KMS-11 (cell line): ENCODE results near the gene ESPN.

Experiments used
- H2AFZ ChIP-seq: fragments of 200-600 bp; sonication (generic); 2 replicates; pipeline ENCODE4 v1.6.1; 2016; ENCODE audit warnings: antibody characterized with exemption, mixed run types, low read depth
- H3K27ac ChIP-seq: fragments of 200-600 bp; sonication (generic); 2 replicates; pipeline ENCODE4 v1.6.1; 2016; ENCODE audit warnings: mild to moderate bottlenecking, mixed run types
- H3K27me3 ChIP-seq: fragments of 200-600 bp; sonication (generic); 2 replicates; pipeline ENCODE4 v1.6.1; 2017; ENCODE audit warnings: mild to moderate bottlenecking, low read depth, mixed run types, moderate library complexity; ENCODE audit not compliant: insufficient read depth
- H3K36me3 ChIP-seq: fragments of 200-600 bp; sonication (generic); 2 replicates; pipeline ENCODE4 v1.6.1; 2017; ENCODE audit warnings: mild to moderate bottlenecking, mixed run types; ENCODE audit not compliant: insufficient read depth
- H3K4me1 ChIP-seq: fragments of 200-600 bp; sonication (generic); 2 replicates; pipeline ENCODE4 v1.6.1; 2016; ENCODE audit warnings: mild to moderate bottlenecking, low read depth, mixed run types; ENCODE audit not compliant: poor library complexity, severe bottlenecking
- H3K4me2 ChIP-seq: fragments of 200-600 bp; sonication (generic); 2 replicates; pipeline ENCODE4 v1.7.0; 2016; ENCODE audit warnings: mild to moderate bottlenecking, mixed run types
- H3K4me3 ChIP-seq: fragments of 200-600 bp; sonication (generic); IDR thresholded peaks from 2 replicates; pipeline ENCODE4 v1.6.1; 2017; ENCODE audit warnings: low read depth, low read length, mixed read lengths; ENCODE audit not compliant: insufficient read depth
- H3K79me2 ChIP-seq: fragments of 200-600 bp; sonication (generic); 2 replicates; pipeline ENCODE4 v1.6.1; 2016; ENCODE audit warnings: low read depth, mixed run types; ENCODE audit not compliant: insufficient read depth
- H3K9ac ChIP-seq: fragments of 200-600 bp; sonication (generic); 2 replicates; pipeline ENCODE4 v1.6.1; 2016; ENCODE audit warnings: mild to moderate bottlenecking, mixed run types
- H4K20me1 ChIP-seq: fragments of 200-600 bp; sonication (generic); 2 replicates; pipeline ENCODE4 v1.6.1; 2016; ENCODE audit warnings: mild to moderate bottlenecking, mixed run types; ENCODE audit not compliant: insufficient read depth
- TF ChIP-seq, protein P1 (sequence below): fragments of 200-600 bp; sonication (generic); conservative IDR thresholded peaks from 2 replicates; pipeline ENCODE4 v1.6.1; 2017; ENCODE audit warnings: low read depth, mild to moderate bottlenecking, antibody characterized with exemption, low read length, moderate library complexity, mixed read lengths

ESPN gene

DNA sequence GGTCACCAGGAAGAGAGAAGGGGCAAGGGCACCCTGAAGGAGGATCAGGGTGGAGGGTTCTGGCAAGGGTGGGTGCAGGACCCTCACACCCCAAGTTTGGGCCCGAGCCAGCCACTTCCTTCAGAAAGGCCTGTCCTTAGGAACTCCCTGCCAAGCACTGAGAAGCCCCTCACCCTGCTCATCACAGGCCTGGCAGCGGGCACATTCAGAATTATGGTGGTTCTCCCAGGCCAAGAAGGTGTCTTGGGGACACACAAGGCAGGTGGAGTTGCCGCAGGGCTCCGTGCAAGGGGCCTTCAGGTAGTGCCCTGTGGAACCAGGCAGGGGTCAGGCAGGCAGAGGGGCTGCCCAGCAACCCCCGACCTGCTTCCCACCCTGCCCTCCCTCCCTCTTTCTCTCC, 40.3 kb downstream of the ESPN start:
- Histone ChIP-seq H3K4me3 (no peak overlapping the region), H3K36me3 (no peaks in the 10 kb centered on the region), H2AFZ (no peak overlapping the region)

DNA sequence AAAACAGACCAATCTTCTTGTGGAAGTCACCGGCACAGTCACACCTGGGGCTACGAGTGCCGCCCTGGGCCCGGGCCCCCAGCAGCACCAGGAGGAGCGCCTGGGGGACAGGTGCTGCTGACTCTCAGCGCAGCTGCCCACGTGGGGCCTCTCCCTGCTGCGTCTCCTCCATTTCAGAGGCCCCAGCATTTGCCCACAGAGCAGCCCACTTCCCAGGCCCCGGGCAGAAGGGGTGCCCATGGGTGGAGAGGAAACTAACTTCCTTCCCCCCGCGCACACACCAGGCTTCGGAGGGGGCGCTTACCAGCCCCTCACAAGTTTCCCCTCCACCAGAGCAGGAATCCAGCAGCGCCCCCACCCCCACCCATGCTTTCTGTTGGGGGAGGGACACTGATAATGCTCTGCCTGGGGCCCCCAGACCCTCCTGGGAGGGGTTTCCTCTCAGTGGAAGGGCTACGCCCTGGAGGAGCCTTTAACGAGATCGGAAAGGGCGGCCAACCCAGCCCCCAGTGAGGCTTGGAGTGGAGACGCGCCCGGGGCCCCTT, 41.0 kb downstream of the ESPN start:
- Histone ChIP-seq H3K9ac (no peak overlapping the region), H3K79me2 (no peaks in the 10 kb centered on the region), H2AFZ (no peak overlapping the region), H3K27ac (no peak overlapping the region), H3K4me3 (no peak overlapping the region), H3K36me3 (no peaks in the 10 kb centered on the region), H3K27me3 (peaks cover 39% of the 10 kb centered on the region), H3K4me1 (peaks cover 2% of the 10 kb centered on the region), H4K20me1 (no peaks in the 10 kb centered on the region), H3K4me2 (no peak overlapping the region)
- TF ChIP-seq, protein P1, sequence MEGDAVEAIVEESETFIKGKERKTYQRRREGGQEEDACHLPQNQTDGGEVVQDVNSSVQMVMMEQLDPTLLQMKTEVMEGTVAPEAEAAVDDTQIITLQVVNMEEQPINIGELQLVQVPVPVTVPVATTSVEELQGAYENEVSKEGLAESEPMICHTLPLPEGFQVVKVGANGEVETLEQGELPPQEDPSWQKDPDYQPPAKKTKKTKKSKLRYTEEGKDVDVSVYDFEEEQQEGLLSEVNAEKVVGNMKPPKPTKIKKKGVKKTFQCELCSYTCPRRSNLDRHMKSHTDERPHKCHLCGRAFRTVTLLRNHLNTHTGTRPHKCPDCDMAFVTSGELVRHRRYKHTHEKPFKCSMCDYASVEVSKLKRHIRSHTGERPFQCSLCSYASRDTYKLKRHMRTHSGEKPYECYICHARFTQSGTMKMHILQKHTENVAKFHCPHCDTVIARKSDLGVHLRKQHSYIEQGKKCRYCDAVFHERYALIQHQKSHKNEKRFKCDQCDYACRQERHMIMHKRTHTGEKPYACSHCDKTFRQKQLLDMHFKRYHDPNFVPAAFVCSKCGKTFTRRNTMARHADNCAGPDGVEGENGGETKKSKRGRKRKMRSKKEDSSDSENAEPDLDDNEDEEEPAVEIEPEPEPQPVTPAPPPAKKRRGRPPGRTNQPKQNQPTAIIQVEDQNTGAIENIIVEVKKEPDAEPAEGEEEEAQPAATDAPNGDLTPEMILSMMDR, result no peak

More for the DNA sequence above, 40.3 kb downstream of the ESPN start:
- Histone ChIP-seq H3K9ac (no peak overlapping the region), H3K4me2 (no peak overlapping the region), H4K20me1 (no peaks in the 10 kb centered on the region), H3K4me1 (peaks cover 6% of the 10 kb centered on the region), H3K27ac (no peak overlapping the region), H3K79me2 (no peaks in the 10 kb centered on the region), H3K27me3 (peaks cover 41% of the 10 kb centered on the region)
- TF ChIP-seq, protein P1, result no peak

DNA sequence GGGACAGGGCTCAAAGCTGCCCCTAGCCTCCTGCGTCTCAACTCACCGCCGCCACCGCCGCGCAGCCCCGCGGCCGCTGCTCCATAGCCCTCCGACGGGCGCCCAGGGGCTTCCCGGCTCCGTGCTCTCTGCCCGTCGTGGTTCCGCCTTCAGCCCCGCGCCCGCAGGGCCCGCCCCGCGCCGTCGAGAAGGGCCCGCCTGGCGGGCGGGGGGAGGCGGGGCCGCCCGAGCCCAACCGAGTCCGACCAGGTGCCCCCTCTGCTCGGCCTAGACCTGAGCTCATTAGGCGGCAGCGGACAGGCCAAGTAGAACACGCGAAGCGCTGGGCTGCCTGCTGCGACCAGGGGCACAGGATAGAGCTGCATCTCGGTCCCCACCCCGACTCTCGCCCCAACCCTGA, 41.4 kb downstream of the ESPN start, which contains the start of gene TNFRSF25:
TNFRSF25 (minus strand) TSS at position 151 of the 400 bp plus-strand sequence; CDS start at position 85, 66 bp downstream.
- Histone ChIP-seq H3K4me2 (no peak within 1 kb of the TSS), H4K20me1 (no peaks in the 10 kb centered on the region), H3K27ac (no peak within 1 kb of the TSS), H3K36me3 (no peaks in the 10 kb centered on the region), H3K4me3 (no peak within 1 kb of the TSS), H3K4me1 (no peaks in the 10 kb centered on the region), H2AFZ (no peak within 1 kb of the TSS), H3K79me2 (no peaks in the 10 kb centered on the region), H3K27me3 (peaks cover 34% of the 10 kb centered on the region), H3K9ac (no peak within 1 kb of the TSS)
- TF ChIP-seq, protein P1, result no peak

DNA sequence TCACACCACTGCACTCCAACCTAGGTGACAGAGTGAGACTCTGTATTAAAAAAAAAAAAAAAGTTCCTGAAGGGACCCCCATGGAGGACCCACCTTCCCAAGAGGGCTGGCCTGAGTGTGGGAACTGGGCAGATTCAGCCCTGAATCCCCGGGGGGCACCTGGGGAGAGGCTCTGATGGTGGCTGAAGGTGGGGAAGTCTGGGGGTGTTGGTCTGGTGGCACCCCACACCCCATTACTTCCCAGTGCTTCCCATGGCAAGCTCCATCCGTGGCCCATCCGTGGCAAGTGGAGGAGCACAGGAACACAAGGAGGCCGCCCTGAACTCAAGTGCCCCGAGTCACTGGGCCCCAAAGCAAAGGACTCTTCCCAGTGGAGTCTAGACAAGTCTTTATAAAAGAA, 42.2 kb downstream of the ESPN start:
- Histone ChIP-seq H4K20me1 (no peaks in the 10 kb centered on the region), H3K9ac (no peak overlapping the region), H3K27me3 (peaks cover 33% of the 10 kb centered on the region), H3K4me2 (no peak overlapping the region), H3K36me3 (no peaks in the 10 kb centered on the region), H2AFZ (no peak overlapping the region), H3K4me1 (peaks cover under 1% of the 10 kb centered on the region), H3K79me2 (no peaks in the 10 kb centered on the region), H3K27ac (no peak overlapping the region), H3K4me3 (no peak overlapping the region)
- TF ChIP-seq, protein P1, result no peak
